ENCODE results near the gene NAIF1.

DNA sequence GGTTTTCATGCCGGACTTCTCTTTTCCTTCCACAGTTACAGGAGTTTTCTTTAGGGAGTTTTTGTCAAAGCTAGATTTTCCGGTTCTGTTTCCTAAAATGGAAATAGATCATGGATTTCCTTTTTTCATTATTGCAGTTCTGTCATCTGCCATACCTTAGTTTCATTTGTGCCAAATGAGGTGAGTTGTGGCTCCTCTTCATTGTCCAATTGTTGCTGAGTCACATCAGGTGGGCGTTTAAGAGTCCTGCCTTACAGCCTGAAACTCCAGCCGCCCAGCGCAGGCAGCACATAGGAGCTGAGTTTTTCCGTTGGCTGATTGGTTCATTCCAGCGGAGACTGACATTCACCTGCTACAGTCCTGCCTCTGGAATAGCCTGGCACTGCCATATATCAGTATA, 15.0 kb upstream of the NAIF1 start:
- TF ChIP-seq, protein P1, sequence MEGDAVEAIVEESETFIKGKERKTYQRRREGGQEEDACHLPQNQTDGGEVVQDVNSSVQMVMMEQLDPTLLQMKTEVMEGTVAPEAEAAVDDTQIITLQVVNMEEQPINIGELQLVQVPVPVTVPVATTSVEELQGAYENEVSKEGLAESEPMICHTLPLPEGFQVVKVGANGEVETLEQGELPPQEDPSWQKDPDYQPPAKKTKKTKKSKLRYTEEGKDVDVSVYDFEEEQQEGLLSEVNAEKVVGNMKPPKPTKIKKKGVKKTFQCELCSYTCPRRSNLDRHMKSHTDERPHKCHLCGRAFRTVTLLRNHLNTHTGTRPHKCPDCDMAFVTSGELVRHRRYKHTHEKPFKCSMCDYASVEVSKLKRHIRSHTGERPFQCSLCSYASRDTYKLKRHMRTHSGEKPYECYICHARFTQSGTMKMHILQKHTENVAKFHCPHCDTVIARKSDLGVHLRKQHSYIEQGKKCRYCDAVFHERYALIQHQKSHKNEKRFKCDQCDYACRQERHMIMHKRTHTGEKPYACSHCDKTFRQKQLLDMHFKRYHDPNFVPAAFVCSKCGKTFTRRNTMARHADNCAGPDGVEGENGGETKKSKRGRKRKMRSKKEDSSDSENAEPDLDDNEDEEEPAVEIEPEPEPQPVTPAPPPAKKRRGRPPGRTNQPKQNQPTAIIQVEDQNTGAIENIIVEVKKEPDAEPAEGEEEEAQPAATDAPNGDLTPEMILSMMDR (IDR thresholded peaks at IDR 0.05): no peak
- TF ChIP-seq POLR2A (IDR thresholded peaks at IDR 0.05): no peak
